HCT116 (cell line): ENCODE results near the gene ZNF621. TPM values are rescaled to one million over a fixed set of nuclear protein-coding genes. Genes with fewer than 3 reads are reported as not detected.
"Not testable (repeated sequence)": the region's sequence is repeated elsewhere in the genome, so short reads cannot be mapped to it uniquely, and the experiment has no call there.

Experiments used
- ATAC-seq: fragments of 200-7000 bp; cut with Tn5 transposase; 2 replicates; pipeline ENCODE4 v1.9.1; 2020; ENCODE audit warnings: mild to moderate bottlenecking, moderate library complexity
- BruUV-seq: library from RNA; stranded (reverse); fragments of 400-500 nt; replicated peaks from 2 replicates; lab custom pipeline; 2021; lab: Mats Ljungman, UMichigan
- CTCF ChIA-PET: fragments of 300-600 bp; sonication (Branson Sonifier 250); formaldehyde crosslinking; loops from one replicate; lab custom pipeline; 2021; ENCODE audit warnings: antibody characterized with exemption; lab: Charles Lee
- POLR2A ChIA-PET: fragments of 300-600, 350-600 bp; sonication (Branson Sonifier 250); formaldehyde crosslinking; loops from one replicate; lab custom pipeline; 2021; ENCODE audit warnings: antibody characterized with exemption; lab: Charles Lee
- RAD21 ChIA-PET, 2 experiments: fragments of 300-600 bp; sonication (Branson Sonifier 250); formaldehyde crosslinking; loops; one replicate each; lab custom pipeline; 2023; ENCODE audit warnings: low total read pairs in 2 of 2; ENCODE audit not compliant: uncharacterized antibody in 2 of 2, unreplicated experiment in 2 of 2, low non-redundant PET in 1 of 2; lab: Charles Lee
- DNase-seq: peaks from one replicate; pipeline ENCODE4 v3.0.0-alpha.2; 2010; ENCODE audit warnings: low read depth, low spot score
- H2AFZ ChIP-seq: fragments of 200-600 bp; shearing (Covaris generic), sonication (generic); 2 replicates; pipeline ENCODE4 v1.6.1; 2017; ENCODE audit warnings: low read depth, mixed run types, mixed read lengths, antibody characterized with exemption, low read length; ENCODE audit not compliant: poor library complexity, severe bottlenecking
- H3K27ac ChIP-seq: 2 replicates; pipeline ENCODE4 v1.5.1; 2012; ENCODE audit warnings: low read depth, low read length
- H3K27me3 ChIP-seq: fragments of 200-600 bp; sonication (generic); 2 replicates; pipeline ENCODE4 v1.6.1; 2016; ENCODE audit warnings: mixed run types, low read length, mixed read lengths; ENCODE audit not compliant: insufficient read depth
- H3K36me3 ChIP-seq, 2 experiments: fragments of 200-500 bp in 1 of 2; fragments of 200-600 bp in 1 of 2; sonication (Bioruptor generic) in 1 of 2; sonication (generic) in 1 of 2; 2 replicates each; pipeline versions ENCODE4 v1.5.1 to v1.6.1; 2014 to 2016; ENCODE audit warnings: low read length in 2 of 2, inconsistent platforms in 1 of 2, mixed read lengths in 1 of 2, mixed run types in 1 of 2; ENCODE audit not compliant: insufficient read depth in 2 of 2, control insufficient read depth in 1 of 2
- H3K4me1 ChIP-seq, 2 experiments: fragments of 200-600 bp in 1 of 2; sonication (generic) in 1 of 2; 2 replicates each; pipeline versions ENCODE4 v1.5.1 to v1.6.1; 2012 to 2017; ENCODE audit warnings: low read length in 2 of 2, inconsistent platforms in 1 of 2, mild to moderate bottlenecking in 1 of 2, mixed read lengths in 1 of 2, mixed run types in 1 of 2, moderate library complexity in 1 of 2; ENCODE audit not compliant: insufficient read depth in 2 of 2, control insufficient read depth in 1 of 2
- H3K4me2 ChIP-seq: fragments of 200-600 bp; sonication (generic); 2 replicates; pipeline ENCODE4 v1.6.1; 2017; ENCODE audit warnings: mixed run types, low read length, mixed read lengths
- H3K4me3 ChIP-seq, 2 experiments: fragments of 200-600 bp in 1 of 2; sonication (generic) in 1 of 2; replicated peaks in 1 of 2; 2 replicates each; pipeline ENCODE4 v1.5.1; 2011 to 2016; ENCODE audit warnings: low read length in 2 of 2, control low read depth in 1 of 2, low read depth in 1 of 2, mild to moderate bottlenecking in 1 of 2, mixed read lengths in 1 of 2, mixed run types in 1 of 2
- H3K79me2 ChIP-seq: fragments of 200-600 bp; sonication (generic); 2 replicates; pipeline ENCODE4 v1.6.1; 2017; ENCODE audit warnings: mild to moderate bottlenecking, mixed run types, low read length, moderate library complexity, mixed read lengths; ENCODE audit not compliant: insufficient read depth
- H3K9ac ChIP-seq: fragments of 200-600 bp; sonication (generic); 2 replicates; pipeline ENCODE4 v1.6.1; 2016; ENCODE audit warnings: low read length, mixed read lengths
- H3K9me2 ChIP-seq: fragments of 200-600 bp; sonication (generic), shearing (Covaris generic); 2 replicates; pipeline ENCODE4 v1.6.1; 2017; ENCODE audit warnings: mixed run types, mild to moderate bottlenecking, moderate library complexity; ENCODE audit not compliant: insufficient read depth
- H3K9me3 ChIP-seq, 2 experiments: fragments of 200-500 bp in 1 of 2; fragments of 200-600 bp in 1 of 2; sonication (Bioruptor generic) in 1 of 2; sonication (generic) in 1 of 2; 2 replicates each; pipeline ENCODE4 v1.6.1; 2014 to 2017; ENCODE audit warnings: low read length in 2 of 2, mixed read lengths in 2 of 2, inconsistent platforms in 1 of 2, low read depth in 1 of 2, mild to moderate bottlenecking in 1 of 2, mixed run types in 1 of 2, moderate library complexity in 1 of 2; ENCODE audit not compliant: control insufficient read depth in 1 of 2, insufficient read depth in 1 of 2
- H4K20me1 ChIP-seq: fragments of 200-600 bp; sonication (generic), shearing (Covaris generic); 2 replicates; pipeline ENCODE4 v1.6.1; 2017; ENCODE audit warnings: mixed run types, mild to moderate bottlenecking, moderate library complexity; ENCODE audit not compliant: insufficient read depth
- ATF3 ChIP-seq: IDR thresholded peaks from 2 replicates; pipeline ENCODE4 v1.6.1; 2012
- EZH2 ChIP-seq: fragments of 200-600 bp; sonication (generic); IDR thresholded peaks from 2 replicates; pipeline ENCODE4 v1.6.1; 2017; ENCODE audit warnings: antibody characterized with exemption, mixed run types
- FOSL1 ChIP-seq: IDR thresholded peaks from 2 replicates; pipeline ENCODE4 v1.6.1; 2012; ENCODE audit warnings: low read depth
- POLR2A ChIP-seq: IDR thresholded peaks from 2 replicates; pipeline ENCODE4 v1.7.0; 2011; ENCODE audit warnings: borderline replicate concordance; ENCODE audit not compliant: insufficient read depth, insufficient read length; ENCODE audit errors: extremely low read depth
- RAD21 ChIP-seq: IDR thresholded peaks from 2 replicates; pipeline ENCODE4 v1.6.1; 2012; ENCODE audit warnings: low read depth, mild to moderate bottlenecking
- ZBTB33 ChIP-seq: IDR thresholded peaks from 2 replicates; pipeline ENCODE4 v1.6.1; 2011; ENCODE audit warnings: mild to moderate bottlenecking, low read length, moderate library complexity; ENCODE audit not compliant: insufficient replicate concordance; ENCODE audit errors: extremely low read depth
- intact Hi-C: fragments of 100-400 bp; cut with micrococcal nuclease; formaldehyde crosslinking; loops from 2 replicates; pipeline ENCODE4 v1.10.0; 2022
- total RNA-seq: library from RNA; stranded (reverse); gene quantifications from one replicate; pipeline ENCODE4 v1.2.1, GENCODE V29; 2021; ENCODE audit not compliant: unreplicated experiment

The ZNF621 gene
- total RNA-seq, 1 experiment from 2014 or later = 23.5 TPM

- no peak for TF ChIP-seq ZBTB33
- no peak for TF ChIP-seq ATF3
- TF ChIP-seq POLR2A = no peak
- TF ChIP-seq EZH2 = no peak
- TF ChIP-seq FOSL1 = no peak
- TF ChIP-seq RAD21 = no peak
- TF ChIP-seq, all 23 proteins: peak for 0
Measured at GRCh38 chr3:40557575-40558161, 32.9 kb downstream of the ZNF621 start (continued).

- H3K79me2 ChIP-seq, DNase-seq, H3K27me3 ChIP-seq, RAD21 ChIA-PET, ATAC-seq, H3K4me2 ChIP-seq, POLR2A ChIA-PET, H4K20me1 ChIP-seq, H3K27ac ChIP-seq, H3K36me3 ChIP-seq, H3K9me3 ChIP-seq, H3K4me3 ChIP-seq, H2AFZ ChIP-seq, CTCF ChIA-PET, intact Hi-C loops, BruUV-seq, H3K4me1 ChIP-seq, H3K9ac ChIP-seq, H3K9me2 ChIP-seq: not testable (repeated sequence)
Measured at GRCh38 chr3:40562482-40562881, 37.7 kb downstream of the ZNF621 start.

GRCh38 chr3:40565629-40566028, 40.9 kb downstream of the ZNF621 start:
- H3K9me2 ChIP-seq, H3K4me2 ChIP-seq, DNase-seq, H3K79me2 ChIP-seq, H3K9me3 ChIP-seq, H2AFZ ChIP-seq, intact Hi-C loops, POLR2A ChIA-PET, H3K9ac ChIP-seq, H4K20me1 ChIP-seq, ATAC-seq, RAD21 ChIA-PET, CTCF ChIA-PET, H3K4me1 ChIP-seq, H3K27me3 ChIP-seq, H3K4me3 ChIP-seq, H3K36me3 ChIP-seq, H3K27ac ChIP-seq, BruUV-seq: not testable (repeated sequence)
